Measurements from ENCODE around the gene STK16.
"Not testable (repeated sequence)": the region's sequence is repeated elsewhere in the genome, so short reads cannot be mapped to it uniquely, and the experiment has no call there.

The STK16 gene

GRCh38 chr2:219287116-219287440 lies 41.8 kb downstream of the STK16 start:
- DNase-seq (ENCODE audit: low read depth in 2 of 2): not testable (repeated sequence)

- no peak for DNase-seq (ENCODE audit: low read depth in 2 of 2)
Observed at GRCh38 chr2:219287580-219288265, 42.4 kb downstream of the STK16 start.

- DNase-seq (ENCODE audit: low read depth in 2 of 2): no peak
Observed at GRCh38 chr2:219289195-219289536, 43.9 kb downstream of the STK16 start.

- no peak for DNase-seq (ENCODE audit: low read depth in 2 of 2)
Observed at GRCh38 chr2:219289537-219290361, 44.5 kb downstream of the STK16 start.

GRCh38 chr2:219290381-219291171 lies 45.3 kb downstream of the STK16 start:
- no peak for DNase-seq (ENCODE audit: low read depth in 2 of 2)

- DNase-seq (ENCODE audit: low read depth in 2 of 2): no peak
Observed at GRCh38 chr2:219291394-219291793, 46.1 kb downstream of the STK16 start.

- DNase-seq (ENCODE audit: low read depth in 2 of 2): no peak
Observed at GRCh38 chr2:219291910-219292490, 46.7 kb downstream of the STK16 start.

GRCh38 chr2:219292616-219293015 lies 47.3 kb downstream of the STK16 start:
- no peak for DNase-seq (ENCODE audit: low read depth in 2 of 2)

- no peak for DNase-seq (ENCODE audit: low read depth in 2 of 2)
Observed at GRCh38 chr2:219293736-219294231, 48.5 kb downstream of the STK16 start.

GRCh38 chr2:219294356-219295351 lies 49.4 kb downstream of the STK16 start:
- peak; percentile 76 to 80 for DNase-seq (ENCODE audit: low read depth in 2 of 2)

GRCh38 chr2:219296142-219296541 lies 50.9 kb downstream of the STK16 start:
- DNase-seq (ENCODE audit: low read depth in 2 of 2): no peak

- DNase-seq (ENCODE audit: low read depth in 2 of 2): no peak
Observed at GRCh38 chr2:219296631-219297391, 51.5 kb downstream of the STK16 start.

GRCh38 chr2:219297766-219298456 lies 52.6 kb downstream of the STK16 start:
- no peak for DNase-seq (ENCODE audit: low read depth in 2 of 2)

GRCh38 chr2:219298759-219299371 lies 53.6 kb downstream of the STK16 start:
- peak; percentile 67 to 79 for DNase-seq (ENCODE audit: low read depth in 2 of 2)

- no peak for DNase-seq (ENCODE audit: low read depth in 2 of 2)
Observed at GRCh38 chr2:219299372-219299760, 54.1 kb downstream of the STK16 start.
